Measurements from ENCODE around the gene FCHSD2.

DNA sequence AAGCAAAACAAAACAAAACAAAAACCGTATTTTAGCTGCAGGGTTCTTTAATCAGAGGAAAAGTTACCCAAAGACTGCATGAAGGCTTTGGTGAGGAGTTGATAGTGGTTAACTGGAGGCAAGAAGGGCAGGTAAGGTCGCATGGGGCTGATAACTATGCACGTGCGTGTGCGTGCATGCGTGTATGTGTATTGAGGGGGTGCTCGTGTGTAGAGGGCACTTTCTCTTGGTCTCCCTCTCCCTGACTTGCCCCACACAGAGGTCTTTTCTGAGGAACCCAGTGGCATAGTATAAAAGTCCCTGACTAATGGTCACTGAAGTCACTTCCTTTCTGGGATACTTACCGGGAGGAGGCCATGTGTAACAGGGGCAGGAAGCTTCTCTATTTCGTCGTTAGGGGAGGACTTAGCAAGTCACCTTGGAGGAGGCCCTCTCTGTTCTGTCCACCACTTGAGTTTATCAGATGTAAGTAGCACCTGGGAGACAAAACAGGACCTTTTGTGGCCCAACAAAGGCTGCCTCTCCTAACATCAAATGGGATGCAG is 20.1 kb upstream of the FCHSD2 start:
- TF ChIP-seq, protein P1, sequence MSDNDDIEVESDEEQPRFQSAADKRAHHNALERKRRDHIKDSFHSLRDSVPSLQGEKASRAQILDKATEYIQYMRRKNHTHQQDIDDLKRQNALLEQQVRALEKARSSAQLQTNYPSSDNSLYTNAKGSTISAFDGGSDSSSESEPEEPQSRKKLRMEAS (IDR thresholded peaks at IDR 0.05), result no peak
- TF ChIP-seq, protein P2, sequence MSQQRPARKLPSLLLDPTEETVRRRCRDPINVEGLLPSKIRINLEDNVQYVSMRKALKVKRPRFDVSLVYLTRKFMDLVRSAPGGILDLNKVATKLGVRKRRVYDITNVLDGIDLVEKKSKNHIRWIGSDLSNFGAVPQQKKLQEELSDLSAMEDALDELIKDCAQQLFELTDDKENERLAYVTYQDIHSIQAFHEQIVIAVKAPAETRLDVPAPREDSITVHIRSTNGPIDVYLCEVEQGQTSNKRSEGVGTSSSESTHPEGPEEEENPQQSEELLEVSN (IDR thresholded peaks at IDR 0.05; ENCODE audit: borderline replicate concordance, low read depth), result no peak
